Neural progenitor cell (in vitro differentiated cells): ENCODE results near the gene AEBP2. TPM values are rescaled to one million over a fixed set of nuclear protein-coding genes. Genes with fewer than 3 reads are reported as not detected.

Experiments used
- DNase-seq: peaks from one replicate; pipeline ENCODE4 v3.0.0-alpha.2; 2016; ENCODE audit warnings: low spot score
- H2AFZ ChIP-seq: fragments of 200-600 bp; sonication (generic); replicated peaks from 2 replicates; pipeline ENCODE4 v1.6.1; 2016; ENCODE audit warnings: antibody characterized with exemption
- H3F3A ChIP-seq: fragments of 200-600 bp; sonication (generic); 2 replicates; pipeline ENCODE4 v1.6.1; 2016; ENCODE audit warnings: antibody characterized with exemption, low read depth
- H3K27ac ChIP-seq: fragments of 200-600 bp; sonication (generic); 2 replicates; pipeline ENCODE4 v1.5.1; 2016; ENCODE audit warnings: mild to moderate bottlenecking
- H3K27me3 ChIP-seq: fragments of 200-600 bp; sonication (generic); 2 replicates; pipeline ENCODE4 v1.6.1; 2016; ENCODE audit warnings: mild to moderate bottlenecking, moderate library complexity
- H3K36me3 ChIP-seq: fragments of 200-600 bp; sonication (generic); 2 replicates; pipeline ENCODE4 v1.5.1; 2016
- H3K4me1 ChIP-seq: fragments of 200-600 bp; sonication (generic); 2 replicates; pipeline ENCODE4 v1.6.1; 2016; ENCODE audit warnings: mixed run types
- H3K4me2 ChIP-seq: fragments of 200-600 bp; sonication (generic); 2 replicates; pipeline ENCODE4 v1.6.1; 2016
- H3K4me3 ChIP-seq: fragments of 200-600 bp; sonication (generic); 2 replicates; pipeline ENCODE4 v1.5.1; 2016
- H3K79me2 ChIP-seq: fragments of 200-600 bp; sonication (generic); 2 replicates; pipeline ENCODE4 v1.6.1; 2016; ENCODE audit warnings: low read depth
- H3K9ac ChIP-seq: fragments of 200-600 bp; sonication (generic); 2 replicates; pipeline ENCODE4 v1.6.1; 2016
- H3K9me3 ChIP-seq: fragments of 200-600 bp; sonication (generic); 2 replicates; pipeline ENCODE4 v1.5.1; 2016; ENCODE audit warnings: low read depth
- H4K20me1 ChIP-seq: fragments of 200-600 bp; sonication (generic); 2 replicates; pipeline ENCODE4 v1.6.1; 2016; ENCODE audit warnings: low read depth
- H3K27ac Mint-ChIP-seq: 3 replicates; pipeline ENCODE4 v1.8.0; 2021; ENCODE audit warnings: mixed read lengths
- H3K27me3 Mint-ChIP-seq: 2 replicates; pipeline ENCODE4 v1.8.0; 2022; ENCODE audit warnings: low read depth, mild to moderate bottlenecking, inconsistent platforms, moderate library complexity, mixed read lengths; ENCODE audit not compliant: insufficient read depth
- H3K36me3 Mint-ChIP-seq: 3 replicates; pipeline ENCODE4 v1.8.0; 2021; ENCODE audit warnings: mixed read lengths
- H3K4me1 Mint-ChIP-seq: 3 replicates; pipeline ENCODE4 v1.8.0; 2021; ENCODE audit warnings: mixed read lengths
- H3K4me3 Mint-ChIP-seq: 3 replicates; pipeline ENCODE4 v1.8.0; 2021; ENCODE audit warnings: mild to moderate bottlenecking, moderate library complexity, mixed read lengths
- H3K9me3 Mint-ChIP-seq: 3 replicates; pipeline ENCODE4 v1.8.0; 2020; ENCODE audit warnings: mixed read lengths
- EZH2 ChIP-seq: fragments of 200-600 bp; sonication (generic); IDR thresholded peaks from 2 replicates; pipeline ENCODE4 v1.6.1; 2017; ENCODE audit warnings: antibody characterized with exemption, mild to moderate bottlenecking, moderate library complexity
- EZH2phosphoT487 ChIP-seq: fragments of 200-600 bp; sonication (generic); IDR thresholded peaks from 2 replicates; pipeline ENCODE4 v1.6.1; 2017; ENCODE audit warnings: antibody characterized with exemption
- total RNA-seq: library from RNA; depleted of rRNA; stranded (reverse); fragments of >200 nt; gene quantifications from 2 replicates; pipeline ENCODE4 v1.2.3, GENCODE V29; 2015; ENCODE audit warnings: low replicate concordance
- TF ChIP-seq, protein P1 (sequence below): fragments of 200-600 bp; sonication (generic); IDR thresholded peaks from 2 replicates; pipeline ENCODE4 v1.5.1; 2017; ENCODE audit warnings: antibody characterized with exemption, mild to moderate bottlenecking

The AEBP2 gene
- total RNA-seq, 1 donor from 2014 or later = 34.0 TPM

DNA sequence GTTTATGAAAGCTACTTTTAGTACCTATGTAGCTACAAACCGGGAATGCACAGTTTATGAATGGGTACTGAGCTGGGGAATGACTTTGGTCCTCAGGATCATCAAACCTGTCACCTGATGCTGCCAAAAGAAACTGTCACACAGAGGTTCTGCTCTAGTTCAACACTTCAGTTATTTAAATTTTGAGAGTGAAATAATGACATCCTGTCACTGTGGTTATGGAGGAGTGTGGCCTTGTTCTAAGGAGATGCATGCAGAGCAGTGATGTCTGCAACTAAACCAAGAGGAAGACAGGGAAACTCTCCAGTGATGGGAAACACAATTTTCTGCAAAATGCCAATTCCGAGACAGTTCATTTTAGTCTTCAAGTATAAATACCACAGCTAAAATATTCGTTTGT, 4.8 kb upstream of the AEBP2 start:
- Histone ChIP-seq H3K4me1 (peaks cover 16% of the 10 kb centered on the region), H3K36me3 (no peaks in the 10 kb centered on the region), H3K4me2 (no peak overlapping the region), H3K9ac (no peak overlapping the region), H3K9me3 (no peaks in the 10 kb centered on the region), H3K27me3 (peaks cover 8% of the 10 kb centered on the region), H3K4me3 (no peak overlapping the region), H2AFZ (no peak overlapping the region), H3F3A (peaks cover 27% of the 10 kb centered on the region), H3K79me2 (no peaks in the 10 kb centered on the region), H4K20me1 (no peaks in the 10 kb centered on the region), H3K27ac (no peak overlapping the region)
- Mint-ChIP-seq H3K27me3 (peaks cover 11% of the 10 kb centered on the region), H3K4me1 (peaks cover 11% of the 10 kb centered on the region), H3K4me3 (no peak overlapping the region), H3K36me3 (no peaks in the 10 kb centered on the region), H3K9me3 (no peaks in the 10 kb centered on the region), H3K27ac (no peak overlapping the region)
- no peak for TF ChIP-seq EZH2
- TF ChIP-seq, protein P1, sequence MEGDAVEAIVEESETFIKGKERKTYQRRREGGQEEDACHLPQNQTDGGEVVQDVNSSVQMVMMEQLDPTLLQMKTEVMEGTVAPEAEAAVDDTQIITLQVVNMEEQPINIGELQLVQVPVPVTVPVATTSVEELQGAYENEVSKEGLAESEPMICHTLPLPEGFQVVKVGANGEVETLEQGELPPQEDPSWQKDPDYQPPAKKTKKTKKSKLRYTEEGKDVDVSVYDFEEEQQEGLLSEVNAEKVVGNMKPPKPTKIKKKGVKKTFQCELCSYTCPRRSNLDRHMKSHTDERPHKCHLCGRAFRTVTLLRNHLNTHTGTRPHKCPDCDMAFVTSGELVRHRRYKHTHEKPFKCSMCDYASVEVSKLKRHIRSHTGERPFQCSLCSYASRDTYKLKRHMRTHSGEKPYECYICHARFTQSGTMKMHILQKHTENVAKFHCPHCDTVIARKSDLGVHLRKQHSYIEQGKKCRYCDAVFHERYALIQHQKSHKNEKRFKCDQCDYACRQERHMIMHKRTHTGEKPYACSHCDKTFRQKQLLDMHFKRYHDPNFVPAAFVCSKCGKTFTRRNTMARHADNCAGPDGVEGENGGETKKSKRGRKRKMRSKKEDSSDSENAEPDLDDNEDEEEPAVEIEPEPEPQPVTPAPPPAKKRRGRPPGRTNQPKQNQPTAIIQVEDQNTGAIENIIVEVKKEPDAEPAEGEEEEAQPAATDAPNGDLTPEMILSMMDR = no peak
- TF ChIP-seq EZH2phosphoT487 = no peak
- no peak for DNase-seq

DNA sequence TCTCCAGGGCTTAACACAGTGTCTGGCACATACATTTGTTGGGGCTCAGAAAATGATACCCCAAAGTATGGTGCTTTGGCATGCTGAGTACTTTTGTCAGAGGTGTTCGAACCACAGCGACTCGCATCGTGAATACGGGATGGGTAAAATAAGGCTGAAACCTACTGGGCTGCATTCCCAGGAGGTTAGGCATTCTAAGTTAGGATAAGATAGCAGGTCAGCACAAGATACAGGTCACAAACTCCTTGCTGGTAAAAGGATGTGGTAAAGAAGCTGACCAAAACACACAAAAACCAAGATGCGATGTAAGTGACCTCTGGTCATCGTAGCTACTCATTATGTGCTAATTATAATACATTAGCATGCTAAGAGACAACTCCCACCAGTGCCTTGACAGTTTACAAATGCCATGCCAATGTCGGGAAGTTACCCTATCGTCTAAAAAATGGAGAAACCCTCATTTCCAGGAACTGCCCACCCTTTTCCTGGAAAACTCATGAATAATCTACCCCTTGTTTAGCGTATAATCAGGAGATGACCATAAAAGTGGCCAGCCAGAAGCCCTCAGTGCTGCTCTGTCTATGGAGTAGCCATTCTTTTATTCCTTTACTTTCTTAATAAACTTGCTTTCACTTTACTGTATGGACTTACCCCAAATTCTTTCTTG, 3.3 kb upstream of the AEBP2 start:
- Histone ChIP-seq H3K4me2 (no peak overlapping the region), H4K20me1 (peaks cover 6% of the 10 kb centered on the region), H3F3A (peaks cover 33% of the 10 kb centered on the region), H3K36me3 (no peaks in the 10 kb centered on the region), H3K4me3 (no peak overlapping the region), H3K4me1 (peaks cover 16% of the 10 kb centered on the region), H3K79me2 (peaks cover 13% of the 10 kb centered on the region), H2AFZ (no peak overlapping the region), H3K9ac (no peak overlapping the region), H3K9me3 (no peaks in the 10 kb centered on the region), H3K27ac (no peak overlapping the region), H3K27me3 (peaks cover 8% of the 10 kb centered on the region)
- Mint-ChIP-seq H3K27ac (no peak overlapping the region), H3K27me3 (peaks cover 10% of the 10 kb centered on the region), H3K4me1 (peaks cover 12% of the 10 kb centered on the region), H3K4me3 (no peak overlapping the region), H3K9me3 (no peaks in the 10 kb centered on the region), H3K36me3 (peaks cover 6% of the 10 kb centered on the region)
- DNase-seq = no peak
- TF ChIP-seq, protein P1 = no peak
- TF ChIP-seq EZH2 (no peak), EZH2phosphoT487 (no peak)

DNA sequence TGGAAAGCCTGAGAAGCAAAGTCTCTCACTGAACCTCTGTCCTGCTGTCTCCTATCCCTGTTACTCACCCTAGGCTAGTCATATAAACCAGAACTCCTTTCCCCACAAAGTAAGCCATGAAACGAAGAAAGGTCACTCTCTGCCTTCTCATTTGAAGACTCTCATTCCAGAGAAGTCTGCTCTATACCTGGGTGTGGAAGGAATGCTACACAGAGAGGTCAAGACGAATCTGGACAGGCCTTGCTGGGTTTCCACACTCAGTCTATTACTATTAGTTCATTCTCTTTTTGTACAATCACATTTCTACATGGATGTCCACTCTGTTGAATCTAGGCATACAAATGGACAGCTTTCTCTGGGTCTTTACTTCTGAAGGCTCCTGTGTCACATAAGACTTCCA, 2.4 kb upstream of the AEBP2 start:
- no peak overlapping the region for H3K4me2 ChIP-seq
- TF ChIP-seq, protein P1 = no peak
- TF ChIP-seq EZH2phosphoT487 = no peak
- no peak for TF ChIP-seq EZH2
- no peak overlapping the region for H2AFZ ChIP-seq

More for the DNA sequence above, 2.4 kb upstream of the AEBP2 start:
- H3K27me3 ChIP-seq = peaks cover 8% of the 10 kb centered on the region
- DNase-seq = no peak
- no peak overlapping the region for H3K27ac ChIP-seq
- no peak overlapping the region for H3K9ac ChIP-seq
- H3K4me3 ChIP-seq = no peak overlapping the region
- H3K27ac Mint-ChIP-seq = no peak overlapping the region
- peaks cover 23% of the 10 kb centered on the region for H3K79me2 ChIP-seq
- no peaks in the 10 kb centered on the region for H3K9me3 Mint-ChIP-seq
- peaks cover 15% of the 10 kb centered on the region for H4K20me1 ChIP-seq
- peaks cover 33% of the 10 kb centered on the region for H3F3A ChIP-seq
- peaks cover 11% of the 10 kb centered on the region for H3K36me3 Mint-ChIP-seq
- H3K27me3 Mint-ChIP-seq = peaks cover 10% of the 10 kb centered on the region
- peaks cover 19% of the 10 kb centered on the region for H3K4me1 ChIP-seq
- H3K9me3 ChIP-seq = no peaks in the 10 kb centered on the region
- no peaks in the 10 kb centered on the region for H3K36me3 ChIP-seq
- H3K4me3 Mint-ChIP-seq = no peak overlapping the region
- H3K4me1 Mint-ChIP-seq = peaks cover 14% of the 10 kb centered on the region
